SK-N-SH treated with all-trans-retinoic acid at 6 μM for 48 hours (cell line): ENCODE data around the gene XPO6.
A peak's percentile ranks its signal among the peaks of the same experiment; 100 is the strongest.

ENCODE experiments used
- ATAC-seq: fragments of 200-7000 bp; cut with Tn5 transposase; 3 replicates; pipeline ENCODE4 v1.9.1; 2020; ENCODE audit warnings: mild to moderate bottlenecking, moderate library complexity
- ARNTL ChIP-seq: fragments of 450-650 bp; formaldehyde crosslinking; IDR thresholded peaks from 2 replicates; pipeline ENCODE4 v1.5.0; 2020; ENCODE audit warnings: low read depth, mild to moderate bottlenecking, moderate library complexity, borderline replicate concordance
- BACH2 ChIP-seq: fragments of 250-450 bp; sonication (Bioruptor Pico); IDR thresholded peaks from 2 replicates; pipeline ENCODE4 v1.9.0; 2021; ENCODE audit warnings: mild to moderate bottlenecking, borderline replicate concordance
- CREB5 ChIP-seq: fragments of 250-450 bp; sonication (Bioruptor Pico); IDR thresholded peaks from 2 replicates; pipeline ENCODE4 v1.5.1; 2020; ENCODE audit warnings: low read depth, mild to moderate bottlenecking, moderate library complexity
- CSDC2 ChIP-seq: fragments of 250-450 bp; sonication (Bioruptor Pico); IDR thresholded peaks from 2 replicates; pipeline ENCODE4 v1.5.0; 2020; ENCODE audit warnings: mild to moderate bottlenecking, moderate library complexity
- CSRNP3 ChIP-seq: fragments of 250-450 bp; sonication (Bioruptor Pico); IDR thresholded peaks from 2 replicates; pipeline ENCODE4 v1.5.1; 2021; ENCODE audit warnings: mild to moderate bottlenecking, moderate library complexity
- ESRRG ChIP-seq: fragments of 250-450 bp; sonication (Bioruptor Pico); IDR thresholded peaks from 2 replicates; pipeline ENCODE4 v1.6.1; 2021; ENCODE audit warnings: mild to moderate bottlenecking
- GLIS3 ChIP-seq: fragments of 250-450 bp; sonication (Bioruptor Pico); IDR thresholded peaks from 2 replicates; pipeline ENCODE4 v1.5.0; 2020; ENCODE audit warnings: mild to moderate bottlenecking, moderate library complexity
- ISL1 ChIP-seq: fragments of 250-450 bp; sonication (Bioruptor Pico); IDR thresholded peaks from 2 replicates; pipeline ENCODE4 v2.1.2; 2022; ENCODE audit warnings: mild to moderate bottlenecking, moderate library complexity
- OSR1 ChIP-seq: fragments of 250-450 bp; sonication (Bioruptor Pico); IDR thresholded peaks from 2 replicates; pipeline ENCODE4 v1.8.0; 2022; ENCODE audit warnings: moderate library complexity, mild to moderate bottlenecking, inconsistent platforms
- POU6F1 ChIP-seq: fragments of 250-450 bp; sonication (Bioruptor Pico); IDR thresholded peaks from 2 replicates; pipeline ENCODE4 v1.8.0; 2021; ENCODE audit warnings: low read depth, mild to moderate bottlenecking, moderate library complexity, borderline replicate concordance
- PPARA ChIP-seq: fragments of 250-450 bp; sonication (Bioruptor Pico); IDR thresholded peaks from 2 replicates; pipeline ENCODE4 v1.5.0; 2020; ENCODE audit warnings: mild to moderate bottlenecking, borderline replicate concordance
- RARB ChIP-seq: fragments of 250-450 bp; sonication (Bioruptor Pico); IDR thresholded peaks from 2 replicates; pipeline ENCODE4 v1.8.0; 2021; ENCODE audit warnings: mild to moderate bottlenecking, moderate library complexity
- SNAI2 ChIP-seq: fragments of 250-450 bp; sonication (Bioruptor Pico); IDR thresholded peaks from 2 replicates; pipeline ENCODE4 v1.5.0; 2020; ENCODE audit warnings: mild to moderate bottlenecking, moderate library complexity
- TCF4 ChIP-seq: fragments of 250-450 bp; sonication (Bioruptor Pico); IDR thresholded peaks from 2 replicates; pipeline ENCODE4 v1.8.0; 2021; ENCODE audit warnings: mild to moderate bottlenecking, moderate library complexity, borderline replicate concordance
- TOX ChIP-seq: fragments of 250-450 bp; sonication (Bioruptor Pico); IDR thresholded peaks from 2 replicates; pipeline ENCODE4 v1.8.0; 2021; ENCODE audit warnings: mild to moderate bottlenecking, moderate library complexity, borderline replicate concordance
- TSHZ2 ChIP-seq: fragments of 250-450 bp; sonication (Bioruptor Pico); IDR thresholded peaks from 2 replicates; pipeline ENCODE4 v1.5.0; 2020; ENCODE audit warnings: mild to moderate bottlenecking, moderate library complexity
- ZC3H10 ChIP-seq: fragments of 250-450 bp; sonication (Bioruptor Pico); IDR thresholded peaks from 2 replicates; pipeline ENCODE4 v1.5.1; 2021; ENCODE audit warnings: mild to moderate bottlenecking, moderate library complexity
- ZFP3 ChIP-seq: fragments of 250-450 bp; sonication (Bioruptor Pico); IDR thresholded peaks from 2 replicates; pipeline ENCODE4 v1.5.0; 2020; ENCODE audit warnings: mild to moderate bottlenecking, moderate library complexity
- ZNF565 ChIP-seq: fragments of 450-650 bp; formaldehyde crosslinking; conservative IDR thresholded peaks from 2 replicates; pipeline ENCODE4 v1.5.0; 2020; ENCODE audit warnings: low read depth, mild to moderate bottlenecking, moderate library complexity
- ZNF70 ChIP-seq: fragments of 450-650 bp; formaldehyde crosslinking; IDR thresholded peaks from 2 replicates; pipeline ENCODE4 v1.5.0; 2020; ENCODE audit warnings: mild to moderate bottlenecking, moderate library complexity
- ZNF8 ChIP-seq: fragments of 450-650 bp; formaldehyde crosslinking; IDR thresholded peaks from 2 replicates; pipeline ENCODE4 v1.5.0; 2020; ENCODE audit warnings: mild to moderate bottlenecking, moderate library complexity

Gene XPO6

GRCh38 chr16:28193530-28194423, 18.0 kb downstream of the XPO6 start (continued):
- TF ChIP-seq CREB5 (CRISPR knock-in tag) (no peak), ZC3H10 (CRISPR knock-in tag) (no peak), SNAI2 (CRISPR knock-in tag) (no peak)

- no peak for TF ChIP-seq ZNF8 (CRISPR knock-in tag)
- ATAC-seq = no peak
Measured at GRCh38 chr16:28192806-28193529, 18.8 kb downstream of the XPO6 start.

GRCh38 chr16:28191364-28191960, 20.3 kb downstream of the XPO6 start:
- TF ChIP-seq TOX (CRISPR knock-in tag) (no peak), OSR1 (no peak), ZNF8 (CRISPR knock-in tag) (no peak), CREB5 (CRISPR knock-in tag) (no peak), CSRNP3 (CRISPR knock-in tag) (no peak), ZFP3 (CRISPR knock-in tag) (no peak), ARNTL (CRISPR knock-in tag) (no peak), ESRRG (CRISPR knock-in tag) (no peak), PPARA (CRISPR knock-in tag) (no peak), RARB (no peak), ZC3H10 (CRISPR knock-in tag) (no peak), CSDC2 (CRISPR knock-in tag) (no peak), POU6F1 (CRISPR knock-in tag) (no peak), ZNF70 (no peak), TSHZ2 (CRISPR knock-in tag) (no peak), ZNF565 (CRISPR knock-in tag) (no peak)
- ATAC-seq = no peak

GRCh38 chr16:28189245-28189644, 22.5 kb downstream of the XPO6 start:
- no peak for TF ChIP-seq BACH2 (CRISPR knock-in tag)
- no peak for TF ChIP-seq RARB
- no peak for TF ChIP-seq ARNTL (CRISPR knock-in tag)
- TF ChIP-seq OSR1 = no peak
- TF ChIP-seq ZNF8 (CRISPR knock-in tag) = no peak
- TF ChIP-seq ISL1 (CRISPR knock-in tag) = no peak
- TF ChIP-seq TCF4 = no peak
- TF ChIP-seq ZNF565 (CRISPR knock-in tag) = no peak
- no peak for TF ChIP-seq ESRRG (CRISPR knock-in tag)
- TF ChIP-seq GLIS3 = no peak
- ATAC-seq = peak; percentile 16; the same call in 1 of the 3 replicates
